Activated naive CD4-positive, alpha-beta T cell treated with anti-CD3 and anti-CD28 coated beads for 36 hours (primary cell): Measurements from ENCODE around the gene ANKAR. TPM values are rescaled to one million over a fixed set of nuclear protein-coding genes. Genes with fewer than 3 reads are reported as not detected.

ENCODE experiments used
- CTCF ChIA-PET: fragments of 350-600 bp; sonication (Branson Sonifier 250); formaldehyde crosslinking; loops from one replicate; lab custom pipeline; 2021; ENCODE audit warnings: antibody characterized with exemption; lab: Charles Lee
- DNase-seq: peaks from one replicate; pipeline ENCODE4 v3.0.0-alpha.2; 2020
- H3K27ac Mint-ChIP-seq: one replicate; pipeline ENCODE4 v1.8.0; 2021; ENCODE audit warnings: mild to moderate bottlenecking, mixed read lengths
- H3K27me3 Mint-ChIP-seq: one replicate; pipeline ENCODE4 v1.8.0; 2021; ENCODE audit warnings: low read depth, mixed read lengths
- H3K36me3 Mint-ChIP-seq: one replicate; pipeline ENCODE4 v1.8.0; 2021; ENCODE audit warnings: low read depth, mixed read lengths
- H3K4me1 Mint-ChIP-seq: one replicate; pipeline ENCODE4 v1.8.0; 2021; ENCODE audit warnings: low read depth, mixed read lengths
- H3K4me3 Mint-ChIP-seq: one replicate; pipeline ENCODE4 v1.8.0; 2021; ENCODE audit warnings: mild to moderate bottlenecking, moderate library complexity, mixed read lengths
- H3K9me3 Mint-ChIP-seq: one replicate; pipeline ENCODE4 v1.8.0; 2021; ENCODE audit warnings: mixed read lengths
- intact Hi-C: fragments of 100-400 bp; cut with micrococcal nuclease; formaldehyde crosslinking; loops from one replicate; pipeline ENCODE4 v1.15.1; 2023
- total RNA-seq, 2 experiments: library from RNA; stranded (reverse); gene quantifications; one replicate each; pipeline ENCODE4 v1.2.3, GENCODE V29; 2021

Gene ANKAR
- total RNA-seq, 2 experiments from 2014 or later = 1.6 to 2.5 TPM

DNA sequence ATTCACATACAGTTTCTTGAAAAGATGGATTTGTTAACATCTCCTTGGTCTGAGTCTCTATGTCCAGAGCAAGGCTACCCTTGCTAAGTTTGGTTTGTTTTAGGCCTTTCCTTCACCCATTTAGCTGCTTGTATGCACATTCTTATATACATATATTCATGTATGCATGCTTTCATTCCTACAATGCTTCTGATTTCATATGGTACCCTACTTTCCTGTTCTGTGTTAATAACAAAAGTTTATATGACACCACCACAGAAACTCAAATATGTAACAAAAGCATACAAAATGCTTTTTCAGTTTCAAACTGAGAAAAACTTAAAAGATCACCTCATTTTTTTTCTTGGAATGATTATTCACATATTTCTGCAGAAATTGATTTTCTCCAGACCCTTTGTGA, 48.7 kb downstream of the ANKAR start:
- Mint-ChIP-seq H3K4me3 (no peak overlapping the region), H3K27me3 (no peaks in the 10 kb centered on the region), H3K4me1 (peaks cover 4% of the 10 kb centered on the region), H3K9me3 (no peaks in the 10 kb centered on the region), H3K36me3 (no peaks in the 10 kb centered on the region), H3K27ac (no peak overlapping the region)
- DNase-seq = no peak
- intact Hi-C loops = no loop called here
- CTCF ChIA-PET = no interaction called here

Other genes with a start within 250 kb of the ANKAR start
- 10 to 100 TPM; 69.7 to 72.7 TPM for gene WDR75, start 233.2 kb upstream of the ANKAR start, total RNA-seq
- 1 to 10 TPM; 3.8 to 4.1 TPM for gene SLC40A1, start 93.9 kb upstream of the ANKAR start, total RNA-seq
- gene ASNSD1, start 13.2 kb upstream of the ANKAR start, total RNA-seq = 10 to 100 TPM; 35.4 to 38.2 TPM
- 10 to 100 TPM; 15.5 to 15.8 TPM for gene OSGEPL1, start 88.1 kb downstream of the ANKAR start, total RNA-seq
- gene ORMDL1, start 109.7 kb downstream of the ANKAR start, total RNA-seq = 10 to 100 TPM; 34.6 to 37.3 TPM
- gene PMS1, start 109.8 kb downstream of the ANKAR start, total RNA-seq = 10 to 100 TPM; 29.7 to 32.5 TPM